DMS79 (cell line): ENCODE measurements around the gene DMBT1.
A peak's percentile ranks its signal among the peaks of the same experiment; 100 is the strongest.

Experiments
- DNase-seq: peaks from one replicate; lab custom pipeline; 2025; lab: John Stamatoyannopoulos, UW

The DMBT1 gene

GRCh38 chr10:122560279-122560804 is at the start of gene DMBT1:
Gene DMBT1 (plus strand): TSS chr10:122560754. CDS start chr10:122560771, 17 bp downstream.
- no peak for DNase-seq

GRCh38 chr10:122513053-122513452 is 47.5 kb upstream of the DMBT1 start:
- DNase-seq = no peak

GRCh38 chr10:122514045-122514840 is 46.3 kb upstream of the DMBT1 start:
- no peak for DNase-seq

- no peak for DNase-seq
Measured at GRCh38 chr10:122515022-122515424, 45.5 kb upstream of the DMBT1 start.

GRCh38 chr10:122515588-122516231 is 44.8 kb upstream of the DMBT1 start:
- no peak for DNase-seq

GRCh38 chr10:122516734-122517133 is 43.8 kb upstream of the DMBT1 start:
- DNase-seq = no peak

GRCh38 chr10:122519144-122519543 is 41.4 kb upstream of the DMBT1 start:
- no peak for DNase-seq

- no peak for DNase-seq
Measured at GRCh38 chr10:122519873-122520272, 40.7 kb upstream of the DMBT1 start.

- DNase-seq = no peak
Measured at GRCh38 chr10:122521011-122521410, 39.5 kb upstream of the DMBT1 start.

- no peak for DNase-seq
Measured at GRCh38 chr10:122524811-122525210, 35.7 kb upstream of the DMBT1 start.

GRCh38 chr10:122525788-122526187 is 34.8 kb upstream of the DMBT1 start:
- DNase-seq = no peak

- DNase-seq = no peak
Measured at GRCh38 chr10:122526892-122527291, 33.7 kb upstream of the DMBT1 start.

GRCh38 chr10:122530177-122530576 is 30.4 kb upstream of the DMBT1 start:
- no peak for DNase-seq

- DNase-seq = no peak
Measured at GRCh38 chr10:122531261-122531660, 29.3 kb upstream of the DMBT1 start.

- peak; percentile 52 for DNase-seq
Measured at GRCh38 chr10:122531939-122532338, 28.6 kb upstream of the DMBT1 start.

- DNase-seq = no peak
Measured at GRCh38 chr10:122532601-122533296, 27.8 kb upstream of the DMBT1 start.

GRCh38 chr10:122537545-122537944 is 23.0 kb upstream of the DMBT1 start:
- no peak for DNase-seq

GRCh38 chr10:122541541-122542002 is 19.0 kb upstream of the DMBT1 start:
- no peak for DNase-seq

- no peak for DNase-seq
Measured at GRCh38 chr10:122543676-122544445, 16.7 kb upstream of the DMBT1 start.

- no peak for DNase-seq
Measured at GRCh38 chr10:122544493-122544892, 16.1 kb upstream of the DMBT1 start.

- DNase-seq = no peak
Measured at GRCh38 chr10:122546242-122546641, 14.3 kb upstream of the DMBT1 start.
